ENCODE results near the gene RPA1.
"Not testable (repeated sequence)": the region's sequence is repeated elsewhere in the genome, so short reads cannot be mapped to it uniquely, and the experiment has no call there.

The RPA1 gene

DNA sequence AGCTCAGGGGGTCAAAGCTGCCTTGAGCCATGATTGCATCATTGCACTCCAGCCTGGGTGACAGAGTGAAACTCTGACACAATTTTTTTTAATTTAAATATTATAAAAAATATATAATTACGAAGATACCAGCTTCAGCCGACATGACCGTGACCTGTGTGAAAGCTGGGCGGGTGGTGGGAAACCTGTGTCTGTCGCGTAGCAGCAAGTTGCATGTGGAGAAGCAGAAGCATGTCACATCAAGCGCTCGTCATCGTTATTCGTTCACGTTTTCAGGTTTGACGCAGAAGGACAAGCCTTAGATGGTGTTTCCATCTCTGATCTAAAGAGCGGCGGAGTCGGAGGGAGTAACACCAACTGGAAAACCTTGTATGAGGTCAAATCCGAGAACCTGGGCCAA, 53.7 kb downstream of the RPA1 start:
- TF ChIP-seq, protein P1, sequence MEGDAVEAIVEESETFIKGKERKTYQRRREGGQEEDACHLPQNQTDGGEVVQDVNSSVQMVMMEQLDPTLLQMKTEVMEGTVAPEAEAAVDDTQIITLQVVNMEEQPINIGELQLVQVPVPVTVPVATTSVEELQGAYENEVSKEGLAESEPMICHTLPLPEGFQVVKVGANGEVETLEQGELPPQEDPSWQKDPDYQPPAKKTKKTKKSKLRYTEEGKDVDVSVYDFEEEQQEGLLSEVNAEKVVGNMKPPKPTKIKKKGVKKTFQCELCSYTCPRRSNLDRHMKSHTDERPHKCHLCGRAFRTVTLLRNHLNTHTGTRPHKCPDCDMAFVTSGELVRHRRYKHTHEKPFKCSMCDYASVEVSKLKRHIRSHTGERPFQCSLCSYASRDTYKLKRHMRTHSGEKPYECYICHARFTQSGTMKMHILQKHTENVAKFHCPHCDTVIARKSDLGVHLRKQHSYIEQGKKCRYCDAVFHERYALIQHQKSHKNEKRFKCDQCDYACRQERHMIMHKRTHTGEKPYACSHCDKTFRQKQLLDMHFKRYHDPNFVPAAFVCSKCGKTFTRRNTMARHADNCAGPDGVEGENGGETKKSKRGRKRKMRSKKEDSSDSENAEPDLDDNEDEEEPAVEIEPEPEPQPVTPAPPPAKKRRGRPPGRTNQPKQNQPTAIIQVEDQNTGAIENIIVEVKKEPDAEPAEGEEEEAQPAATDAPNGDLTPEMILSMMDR (conservative IDR thresholded peaks at IDR 0.05; ENCODE audit: low read depth, low read length), result no peak
- no peak for DNase-seq (ENCODE audit: low read depth)
- no peak overlapping the region for H3K4me3 ChIP-seq (ENCODE audit: low read depth, low read length)

DNA sequence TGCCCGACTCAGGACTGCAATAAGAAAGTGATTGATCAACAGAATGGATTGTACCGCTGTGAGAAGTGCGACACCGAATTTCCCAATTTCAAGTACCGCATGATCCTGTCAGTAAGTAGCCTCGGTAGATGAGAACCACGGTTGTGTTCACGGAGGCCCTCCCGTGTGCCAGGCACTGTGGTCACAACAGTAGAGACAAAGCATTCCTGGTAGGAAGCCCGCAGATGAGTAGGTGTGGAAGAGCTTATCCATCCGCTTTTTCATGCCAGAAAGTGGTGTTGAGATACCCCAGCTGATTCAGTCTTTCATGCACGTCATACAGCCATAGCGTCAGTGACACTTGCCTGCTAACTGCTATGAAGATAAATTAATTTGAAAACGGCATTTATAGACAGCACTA, 58.9 kb downstream of the RPA1 start:
- H3K4me3 ChIP-seq (ENCODE audit: low read depth, low read length), result no peak overlapping the region
- no peak for DNase-seq (ENCODE audit: low read depth)
- TF ChIP-seq, protein P1 (conservative IDR thresholded peaks at IDR 0.05; ENCODE audit: low read depth, low read length), result no peak

DNA sequence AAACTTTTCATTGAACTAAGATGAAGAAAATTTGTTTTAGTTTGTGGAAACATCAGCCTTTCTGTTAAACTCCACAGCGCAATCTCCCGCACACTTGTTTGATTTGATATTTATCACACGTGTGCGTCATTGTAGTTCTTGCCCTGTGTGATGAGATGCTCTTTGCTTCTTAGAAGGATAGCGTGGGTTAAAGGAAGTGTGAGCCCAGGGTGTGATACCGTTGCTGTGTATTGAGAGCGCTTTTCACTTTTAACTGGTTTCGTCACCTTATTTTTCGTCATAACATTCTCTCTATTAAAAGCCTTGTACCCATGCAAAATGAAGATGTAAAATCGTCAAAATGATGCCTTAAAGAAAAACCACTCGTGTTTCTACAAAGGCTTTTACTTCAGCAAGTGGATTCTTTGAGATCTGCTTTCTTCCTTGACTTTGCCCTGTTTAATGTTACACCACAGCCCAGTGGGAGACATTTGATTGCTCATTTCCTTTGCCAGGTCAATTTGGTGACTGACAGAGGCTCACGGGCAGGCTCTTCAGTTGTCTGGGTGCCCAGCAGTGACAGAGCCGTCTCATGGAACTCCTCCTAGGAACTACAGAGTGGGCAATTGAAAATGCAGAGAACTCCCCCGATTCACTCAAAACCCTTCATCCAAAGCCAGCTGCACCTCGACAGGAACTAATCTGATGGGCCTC, 61.1 kb downstream of the RPA1 start:
- TF ChIP-seq, protein P1 (conservative IDR thresholded peaks at IDR 0.05; ENCODE audit: low read depth, low read length), result no peak
- DNase-seq (ENCODE audit: low read depth), result peak; percentile 13
- no peak overlapping the region for H3K4me3 ChIP-seq (ENCODE audit: low read depth, low read length)

DNA sequence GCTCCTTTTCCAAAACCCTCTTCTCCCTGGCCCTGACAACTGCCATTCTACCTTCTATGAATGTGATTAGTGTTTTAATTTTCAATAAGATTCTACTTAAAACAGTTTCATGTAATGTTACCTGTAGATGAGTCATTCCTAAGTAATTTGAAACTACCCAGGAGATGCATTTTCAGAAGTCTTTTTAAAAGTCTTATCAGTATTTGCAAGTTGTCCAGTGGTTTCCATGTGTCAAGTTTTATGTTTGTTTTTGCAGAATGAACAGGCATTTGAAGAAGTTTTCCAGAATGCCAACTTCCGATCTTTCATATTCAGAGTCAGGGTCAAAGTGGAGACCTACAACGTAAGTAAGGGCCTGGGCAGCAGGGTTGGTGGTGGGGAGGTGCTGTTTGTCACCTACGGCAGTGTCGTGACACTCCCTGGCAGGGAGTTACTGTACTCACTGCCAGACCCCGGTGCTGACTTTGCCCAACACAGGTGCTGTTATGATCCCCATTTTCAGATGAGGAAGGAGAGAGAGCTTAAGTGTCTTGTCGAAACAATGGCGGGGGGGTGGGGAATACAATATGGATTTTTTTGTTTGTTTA, 65.0 kb downstream of the RPA1 start:
- no peak for DNase-seq (ENCODE audit: low read depth)
- TF ChIP-seq, protein P1 (conservative IDR thresholded peaks at IDR 0.05; ENCODE audit: low read depth, low read length), result no peak

DNA sequence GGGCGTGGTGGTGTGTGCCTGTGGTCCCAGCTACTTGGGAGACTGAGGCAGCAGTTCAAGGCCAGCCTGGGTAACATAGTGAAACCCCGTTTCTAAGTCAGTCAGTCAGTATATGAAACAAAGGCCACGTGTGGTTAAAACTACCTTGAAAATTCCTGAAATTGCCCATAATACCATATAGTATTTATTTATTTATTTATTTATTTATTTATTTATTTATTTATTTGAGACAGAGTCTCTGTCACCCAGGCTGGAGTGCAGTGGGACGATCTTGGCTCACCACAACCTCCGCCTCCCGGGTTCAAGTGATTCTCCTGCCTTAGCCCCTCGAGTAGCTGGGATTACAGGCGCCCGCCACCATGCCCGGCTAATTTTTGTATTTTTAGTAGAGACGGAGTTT, 65.7 kb downstream of the RPA1 start:
- not testable (repeated sequence) for DNase-seq (ENCODE audit: low read depth)

More for the DNA sequence above, 65.0 kb downstream of the RPA1 start:
- H3K4me3 ChIP-seq (ENCODE audit: low read depth, low read length), result no peak overlapping the region

DNA sequence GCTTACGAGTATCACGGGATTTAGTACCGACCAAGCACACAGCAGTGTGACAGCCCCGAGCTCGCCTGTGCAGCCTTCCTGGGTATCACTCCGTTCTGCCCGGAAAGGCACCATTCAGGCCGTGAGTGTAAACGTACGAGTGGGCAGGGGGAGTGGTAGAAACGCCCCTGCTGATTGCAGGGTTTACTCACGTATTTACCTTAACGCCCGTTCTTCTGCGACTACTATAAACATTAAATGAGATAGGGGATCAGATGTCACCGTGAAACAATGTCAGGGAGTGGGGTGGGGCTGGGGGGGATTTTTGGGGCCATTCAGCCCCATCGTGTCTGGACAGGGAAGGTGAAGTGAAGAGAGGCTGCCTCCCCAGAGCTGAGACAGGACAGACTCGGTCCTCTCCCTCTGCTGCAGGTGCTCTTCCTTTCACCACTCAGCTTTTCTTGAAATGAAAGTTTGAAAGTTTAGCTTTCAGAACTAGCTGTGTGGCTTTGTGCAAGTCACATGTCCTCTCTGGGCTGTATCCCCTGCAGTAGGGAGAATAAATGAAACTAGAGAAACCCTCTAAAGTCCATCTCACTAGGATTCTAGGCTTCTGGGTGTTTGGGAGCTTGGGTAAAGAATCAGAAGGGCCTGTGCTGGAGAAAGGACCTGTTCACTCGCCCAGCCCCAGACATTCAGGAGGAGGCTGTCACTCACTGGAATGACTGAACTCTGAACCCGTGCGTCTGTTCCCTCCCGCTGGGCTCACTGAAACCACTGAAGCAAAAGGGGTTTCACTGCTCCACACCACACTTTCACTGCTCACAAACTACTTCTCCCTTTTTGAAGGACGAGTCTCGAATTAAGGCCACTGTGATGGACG, 66.7 kb downstream of the RPA1 start:
- DNase-seq (ENCODE audit: low read depth), result no peak
- TF ChIP-seq, protein P1 (conservative IDR thresholded peaks at IDR 0.05; ENCODE audit: low read depth, low read length), result no peak
- H3K4me3 ChIP-seq (ENCODE audit: low read depth, low read length), result no peak overlapping the region

More for the DNA sequence above, 65.7 kb downstream of the RPA1 start:
- H3K4me3 ChIP-seq (ENCODE audit: low read depth, low read length), result not testable (repeated sequence)

DNA sequence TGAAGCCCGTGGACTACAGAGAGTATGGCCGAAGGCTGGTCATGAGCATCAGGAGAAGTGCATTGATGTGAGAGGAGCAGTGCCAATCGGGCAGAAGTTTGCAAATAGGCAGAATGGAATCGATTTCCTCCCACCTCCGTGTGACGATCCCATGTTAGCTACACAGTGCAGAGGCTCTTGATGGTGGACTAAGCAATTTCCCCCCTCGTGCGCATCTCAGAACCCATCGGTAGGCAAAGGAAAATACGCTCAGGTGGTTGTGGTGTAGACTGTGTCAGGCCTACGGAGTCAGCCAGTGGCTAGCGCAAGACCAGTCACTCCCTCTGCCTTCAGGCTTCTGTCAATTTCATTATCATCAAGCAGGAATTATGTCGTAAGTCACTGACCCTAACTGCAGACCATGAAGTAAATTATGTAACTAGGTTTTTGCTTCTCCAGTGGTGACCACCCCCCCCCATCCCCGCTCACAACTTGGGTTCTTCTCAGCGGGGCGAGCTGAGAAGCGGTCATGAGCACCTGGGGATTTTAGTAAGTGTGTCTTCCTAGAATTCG, 67.4 kb downstream of the RPA1 start:
- no peak for DNase-seq (ENCODE audit: low read depth)
- no peak overlapping the region for H3K4me3 ChIP-seq (ENCODE audit: low read depth, low read length)
- TF ChIP-seq, protein P1 (conservative IDR thresholded peaks at IDR 0.05; ENCODE audit: low read depth, low read length), result no peak

Data from choroid plexus epithelial cell (primary cell).